ENCODE data around the gene IQSEC1.

DNA sequence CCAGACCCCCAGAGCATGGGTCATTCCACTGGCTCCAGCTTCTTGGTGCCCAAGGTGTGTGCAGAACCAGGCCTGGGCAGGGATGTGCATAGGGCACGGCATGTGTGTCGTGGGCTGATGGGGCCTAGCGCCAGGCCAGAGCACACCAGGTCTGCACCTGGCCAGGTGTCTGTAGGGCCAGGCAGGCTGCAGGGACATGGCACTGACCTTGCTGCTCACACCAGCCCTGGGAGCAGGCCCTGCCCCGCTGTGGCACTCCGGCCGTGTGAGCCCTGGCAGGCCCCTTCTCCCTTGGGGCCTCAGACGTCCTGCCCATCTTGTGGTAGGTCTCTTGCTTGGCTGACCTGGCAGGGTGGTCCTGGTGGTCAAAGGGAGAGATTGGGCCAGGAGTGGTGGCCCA lies 147.6 kb downstream of the IQSEC1 start:
- TF ChIP-seq POLR2AphosphoS5 (IDR thresholded peaks at IDR 0.05) = no peak
- TF ChIP-seq, protein P1, sequence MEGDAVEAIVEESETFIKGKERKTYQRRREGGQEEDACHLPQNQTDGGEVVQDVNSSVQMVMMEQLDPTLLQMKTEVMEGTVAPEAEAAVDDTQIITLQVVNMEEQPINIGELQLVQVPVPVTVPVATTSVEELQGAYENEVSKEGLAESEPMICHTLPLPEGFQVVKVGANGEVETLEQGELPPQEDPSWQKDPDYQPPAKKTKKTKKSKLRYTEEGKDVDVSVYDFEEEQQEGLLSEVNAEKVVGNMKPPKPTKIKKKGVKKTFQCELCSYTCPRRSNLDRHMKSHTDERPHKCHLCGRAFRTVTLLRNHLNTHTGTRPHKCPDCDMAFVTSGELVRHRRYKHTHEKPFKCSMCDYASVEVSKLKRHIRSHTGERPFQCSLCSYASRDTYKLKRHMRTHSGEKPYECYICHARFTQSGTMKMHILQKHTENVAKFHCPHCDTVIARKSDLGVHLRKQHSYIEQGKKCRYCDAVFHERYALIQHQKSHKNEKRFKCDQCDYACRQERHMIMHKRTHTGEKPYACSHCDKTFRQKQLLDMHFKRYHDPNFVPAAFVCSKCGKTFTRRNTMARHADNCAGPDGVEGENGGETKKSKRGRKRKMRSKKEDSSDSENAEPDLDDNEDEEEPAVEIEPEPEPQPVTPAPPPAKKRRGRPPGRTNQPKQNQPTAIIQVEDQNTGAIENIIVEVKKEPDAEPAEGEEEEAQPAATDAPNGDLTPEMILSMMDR (IDR thresholded peaks at IDR 0.05) = no peak
- no peak for TF ChIP-seq POLR2A (IDR thresholded peaks at IDR 0.05)

Data from breast epithelium (tissue), 3 donors.